ENCODE data around the gene ERCC5. TPM values are rescaled to one million over a fixed set of nuclear protein-coding genes. Genes with fewer than 3 reads are reported as not detected.

Gene ERCC5
- total and polyA plus RNA-seq, 4 donors: 17.7 to 44.8 (median 24.7) TPM

GRCh38 chr13:102862624-102863210 is 16.9 kb downstream of the ERCC5 start:
- H3K27me3 ChIP-seq (ENCODE audit: control insufficient read depth in 4 of 4, insufficient read depth in 4 of 4, low read length in 3 of 4): no peaks in the 10 kb centered on the region
- 71% methylated on average over 13 of the region's 13 CpGs for WGBS
- H3K4me1 ChIP-seq (ENCODE audit: control insufficient read depth in 4 of 4, insufficient read depth in 4 of 4, low read length in 3 of 4): peaks cover 4 to 28% (median 25%) of the 10 kb centered on the region in 4 donors
- TF ChIP-seq SP1 (IDR thresholded peaks at IDR 0.05) (peak; percentile 20), RAD21 (IDR thresholded peaks at IDR 0.05) (no peak), ATF3 (IDR thresholded peaks at IDR 0.05) (peak; percentile 53), HNF4A (conservative IDR thresholded peaks at IDR 0.05) (peak in 1 of 2 donors; percentile 61), RXRA (IDR thresholded peaks at IDR 0.05) (no peak)
- no peaks in the 10 kb centered on the region for H3K9me3 ChIP-seq (ENCODE audit: control insufficient read depth in 4 of 4, low read length in 3 of 4)
- H3K4me3 ChIP-seq (ENCODE audit: low read depth in 1 of 3, low read length in 3 of 3): no peak overlapping the region
- no peak for DNase-seq (ENCODE audit: low spot score)
- H3K27ac ChIP-seq (ENCODE audit: low read depth in 1 of 2, low read length in 2 of 2): no peak overlapping the region
- H3K36me3 ChIP-seq (ENCODE audit: control insufficient read depth in 4 of 4, insufficient read depth in 3 of 4, low read depth in 1 of 4, low read length in 3 of 4): peaks cover 16 to 82% (median 72%) of the 10 kb centered on the region in 4 donors
- no peak overlapping the region for H3K9ac ChIP-seq (ENCODE audit: low read depth in 1 of 2, low read length in 2 of 2)

DNA sequence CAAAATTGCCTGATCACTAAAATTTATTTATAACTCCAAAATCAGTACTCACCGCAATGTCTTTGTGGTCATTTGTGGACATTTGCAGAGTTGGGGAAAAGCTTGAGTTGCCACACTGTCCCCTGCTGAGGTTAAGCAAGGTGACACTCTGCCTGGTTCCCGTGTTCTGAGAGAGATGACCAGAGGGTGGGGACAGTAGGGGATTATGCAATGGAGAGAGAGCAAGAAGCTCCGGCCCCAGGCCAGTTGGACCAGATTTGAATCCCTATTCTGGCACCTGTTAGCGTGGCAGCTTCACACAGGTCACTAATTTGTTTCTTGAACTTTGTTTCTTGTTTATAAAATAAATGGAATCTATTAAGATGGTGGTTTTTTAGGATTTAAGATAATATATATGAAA is 17.8 kb downstream of the ERCC5 start:
- peaks cover 4 to 28% (median 25%) of the 10 kb centered on the region in 4 donors for H3K4me1 ChIP-seq (ENCODE audit: control insufficient read depth in 4 of 4, insufficient read depth in 4 of 4, low read length in 3 of 4)
- H3K4me3 ChIP-seq (ENCODE audit: low read depth in 1 of 3, low read length in 3 of 3): no peak overlapping the region
- no peaks in the 10 kb centered on the region for H3K27me3 ChIP-seq (ENCODE audit: control insufficient read depth in 4 of 4, insufficient read depth in 4 of 4, low read length in 3 of 4)
- peak; percentile 39 to 43 for TF ChIP-seq RAD21 (IDR thresholded peaks at IDR 0.05)
- peak; percentile 71 to 82 for TF ChIP-seq JUND (IDR thresholded peaks at IDR 0.05)
- TF ChIP-seq MAX (IDR thresholded peaks at IDR 0.05): peak; percentile 48
- TF ChIP-seq TAF1 (conservative IDR thresholded peaks at IDR 0.05): no peak
- TF ChIP-seq ATF3 (IDR thresholded peaks at IDR 0.05): peak; percentile 76
- TF ChIP-seq, protein P1, sequence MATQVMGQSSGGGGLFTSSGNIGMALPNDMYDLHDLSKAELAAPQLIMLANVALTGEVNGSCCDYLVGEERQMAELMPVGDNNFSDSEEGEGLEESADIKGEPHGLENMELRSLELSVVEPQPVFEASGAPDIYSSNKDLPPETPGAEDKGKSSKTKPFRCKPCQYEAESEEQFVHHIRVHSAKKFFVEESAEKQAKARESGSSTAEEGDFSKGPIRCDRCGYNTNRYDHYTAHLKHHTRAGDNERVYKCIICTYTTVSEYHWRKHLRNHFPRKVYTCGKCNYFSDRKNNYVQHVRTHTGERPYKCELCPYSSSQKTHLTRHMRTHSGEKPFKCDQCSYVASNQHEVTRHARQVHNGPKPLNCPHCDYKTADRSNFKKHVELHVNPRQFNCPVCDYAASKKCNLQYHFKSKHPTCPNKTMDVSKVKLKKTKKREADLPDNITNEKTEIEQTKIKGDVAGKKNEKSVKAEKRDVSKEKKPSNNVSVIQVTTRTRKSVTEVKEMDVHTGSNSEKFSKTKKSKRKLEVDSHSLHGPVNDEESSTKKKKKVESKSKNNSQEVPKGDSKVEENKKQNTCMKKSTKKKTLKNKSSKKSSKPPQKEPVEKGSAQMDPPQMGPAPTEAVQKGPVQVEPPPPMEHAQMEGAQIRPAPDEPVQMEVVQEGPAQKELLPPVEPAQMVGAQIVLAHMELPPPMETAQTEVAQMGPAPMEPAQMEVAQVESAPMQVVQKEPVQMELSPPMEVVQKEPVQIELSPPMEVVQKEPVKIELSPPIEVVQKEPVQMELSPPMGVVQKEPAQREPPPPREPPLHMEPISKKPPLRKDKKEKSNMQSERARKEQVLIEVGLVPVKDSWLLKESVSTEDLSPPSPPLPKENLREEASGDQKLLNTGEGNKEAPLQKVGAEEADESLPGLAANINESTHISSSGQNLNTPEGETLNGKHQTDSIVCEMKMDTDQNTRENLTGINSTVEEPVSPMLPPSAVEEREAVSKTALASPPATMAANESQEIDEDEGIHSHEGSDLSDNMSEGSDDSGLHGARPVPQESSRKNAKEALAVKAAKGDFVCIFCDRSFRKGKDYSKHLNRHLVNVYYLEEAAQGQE (IDR thresholded peaks at IDR 0.05): peak; percentile 30
- TF ChIP-seq HNF4G (IDR thresholded peaks at IDR 0.05): no peak
- TF ChIP-seq, protein P2, sequence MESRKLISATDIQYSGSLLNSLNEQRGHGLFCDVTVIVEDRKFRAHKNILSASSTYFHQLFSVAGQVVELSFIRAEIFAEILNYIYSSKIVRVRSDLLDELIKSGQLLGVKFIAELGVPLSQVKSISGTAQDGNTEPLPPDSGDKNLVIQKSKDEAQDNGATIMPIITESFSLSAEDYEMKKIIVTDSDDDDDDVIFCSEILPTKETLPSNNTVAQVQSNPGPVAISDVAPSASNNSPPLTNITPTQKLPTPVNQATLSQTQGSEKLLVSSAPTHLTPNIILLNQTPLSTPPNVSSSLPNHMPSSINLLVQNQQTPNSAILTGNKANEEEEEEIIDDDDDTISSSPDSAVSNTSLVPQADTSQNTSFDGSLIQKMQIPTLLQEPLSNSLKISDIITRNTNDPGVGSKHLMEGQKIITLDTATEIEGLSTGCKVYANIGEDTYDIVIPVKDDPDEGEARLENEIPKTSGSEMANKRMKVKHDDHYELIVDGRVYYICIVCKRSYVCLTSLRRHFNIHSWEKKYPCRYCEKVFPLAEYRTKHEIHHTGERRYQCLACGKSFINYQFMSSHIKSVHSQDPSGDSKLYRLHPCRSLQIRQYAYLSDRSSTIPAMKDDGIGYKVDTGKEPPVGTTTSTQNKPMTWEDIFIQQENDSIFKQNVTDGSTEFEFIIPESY (IDR thresholded peaks at IDR 0.05): peak; percentile 65
- peak in 1 of 2 donors; percentile 45 for TF ChIP-seq EGR1 (IDR thresholded peaks at IDR 0.05; ENCODE audit: low read depth in 2 of 2)
- no peak for TF ChIP-seq NR2F2 (IDR thresholded peaks at IDR 0.05)
- peak; percentile 67 for TF ChIP-seq YY1 (IDR thresholded peaks at IDR 0.05)
- peak in 1 of 2 donors; percentile 52 for TF ChIP-seq GABPA (IDR thresholded peaks at IDR 0.05 in 1 of 2, conservative IDR thresholded peaks at IDR 0.05 in 1 of 2)
- no peak for TF ChIP-seq CTCF (IDR thresholded peaks at IDR 0.05; ENCODE audit: low read depth, low read length, missing input control)
- peak; percentile 98 for TF ChIP-seq RXRA (IDR thresholded peaks at IDR 0.05)
- TF ChIP-seq HNF4A (conservative IDR thresholded peaks at IDR 0.05): peak; percentile 79 to 92
- peak; percentile 52 for TF ChIP-seq FOXA2 (IDR thresholded peaks at IDR 0.05)
- TF ChIP-seq SP1 (IDR thresholded peaks at IDR 0.05): peak; percentile 89
- TF ChIP-seq FOXA1 (IDR thresholded peaks at IDR 0.05): peak; percentile 38
- WGBS: 31% methylated on average over 4 of the region's 4 CpGs
- no peak for DNase-seq (ENCODE audit: low spot score)
- H3K9ac ChIP-seq (ENCODE audit: low read depth in 1 of 2, low read length in 2 of 2): no peak overlapping the region
- H3K9me3 ChIP-seq (ENCODE audit: control insufficient read depth in 4 of 4, low read length in 3 of 4): no peaks in the 10 kb centered on the region
- H3K36me3 ChIP-seq (ENCODE audit: control insufficient read depth in 4 of 4, insufficient read depth in 3 of 4, low read depth in 1 of 4, low read length in 3 of 4): peaks cover 14 to 80% (median 71%) of the 10 kb centered on the region in 4 donors
- H3K27ac ChIP-seq (ENCODE audit: low read depth in 1 of 2, low read length in 2 of 2): no peak overlapping the region
